ENCODE measurements around the gene RIIAD1. TPM values are rescaled to one million over a fixed set of nuclear protein-coding genes. Genes with fewer than 3 reads are reported as not detected.

Gene RIIAD1
- total RNA-seq = not detected in 2 replicates

DNA sequence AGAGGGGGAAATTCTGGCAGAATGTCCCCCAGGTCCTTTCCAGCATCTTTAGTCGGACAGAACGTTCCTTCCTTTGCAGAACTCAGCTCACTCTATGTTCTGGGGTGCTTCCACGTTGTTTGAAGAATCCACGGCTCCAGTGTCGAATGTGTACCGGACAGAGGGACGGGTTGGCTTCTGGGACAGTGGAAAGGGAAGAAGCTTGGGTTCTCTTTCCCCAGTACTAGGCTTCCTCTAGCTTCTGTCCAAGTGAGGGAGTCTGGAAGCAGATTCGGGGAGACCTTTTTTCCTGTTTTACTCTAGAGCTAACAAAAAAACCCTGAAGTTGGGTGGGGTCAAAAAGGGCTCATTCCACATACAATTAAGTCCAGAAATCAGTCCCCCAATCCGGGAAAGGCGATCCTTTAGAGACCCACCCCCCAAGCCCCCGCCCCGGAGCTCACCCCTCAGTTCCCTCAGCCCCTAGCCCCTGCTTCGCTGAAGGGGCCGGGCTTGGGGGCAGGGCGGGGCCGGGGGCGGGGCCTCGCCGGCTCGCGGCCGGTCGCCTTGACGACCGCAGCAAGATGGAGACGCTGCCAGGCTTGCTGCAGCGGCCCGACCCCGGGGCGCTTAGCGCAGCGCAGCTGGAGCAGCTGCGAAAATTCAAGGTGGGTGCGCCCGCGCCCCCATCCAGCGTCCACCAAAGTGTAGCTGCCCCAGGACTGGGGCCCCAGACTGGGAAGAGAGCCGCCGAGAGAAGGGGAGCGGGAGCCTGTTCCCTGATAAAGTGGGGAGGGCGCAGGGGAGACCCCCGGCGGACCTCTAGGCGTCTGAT, at the start of gene RIIAD1:
TSS of gene RIIAD1 (plus strand) at position 549 of the 814 bp plus-strand sequence. CDS start at position 564, 15 bp downstream.

GRCh38 chr1:151716771-151717631, 4.3 kb upstream of the RIIAD1 start, which contains the start of gene CELF3:
Gene CELF3 (minus strand): TSS chr1:151716803. CDS start chr1:151716020, 783 bp downstream.

GRCh38 chr1:151762941-151763921, 41.9 kb downstream of the RIIAD1 start, which contains the start of gene MRPL9:
Gene MRPL9 (minus strand): TSS chr1:151763496. CDS start chr1:151763479, 17 bp downstream.

Other genes starting within 250 kb of the RIIAD1 start
- under 0.01 and 0.15 TPM in 2 replicates for gene CGN, start 210.1 kb upstream of the RIIAD1 start, total RNA-seq
- gene TUFT1, start 181.2 kb upstream of the RIIAD1 start, total RNA-seq = 7.6 and 10.6 TPM in 2 replicates
- gene SNX27, start 109.5 kb upstream of the RIIAD1 start, total RNA-seq = 10.1 and 10.3 TPM in 2 replicates
- gene CELF3, start 4.7 kb upstream of the RIIAD1 start, total RNA-seq = not detected in 2 replicates
- gene MRPL9, start 42.0 kb downstream of the RIIAD1 start, total RNA-seq = 90.7 and 117 TPM in 2 replicates
- 4.5 and 5.5 TPM in 2 replicates for gene TDRKH, start 69.0 kb downstream of the RIIAD1 start, total RNA-seq
- gene LINGO4, start 83.9 kb downstream of the RIIAD1 start, total RNA-seq = not detected in 2 replicates
- 0.15 TPM in 1 of 2 replicates, not detected in the other for gene RORC, start 110.3 kb downstream of the RIIAD1 start, total RNA-seq
- gene C2CD4D, start 118.3 kb downstream of the RIIAD1 start, total RNA-seq = 0.50 TPM in 1 of 2 replicates, not detected in the other
- gene THEM5, start 132.2 kb downstream of the RIIAD1 start, total RNA-seq = not detected in 2 replicates
- gene THEM4, start 188.0 kb downstream of the RIIAD1 start, total RNA-seq = 12.5 and 17.3 TPM in 2 replicates

All from bronchus fibroblast of lung (primary cell).